Stomach (tissue), 4 donors: ENCODE results near the gene SF3B2.

Experiments used
- CTCF ChIP-seq, 7 experiments: fragments of 450-650 bp in 4 of 7; fragments of 200-600 bp in 3 of 7; sonication (generic) in 3 of 7; IDR thresholded peaks; one replicate each; pipeline ENCODE4 v1.5.1; 2016 to 2019; ENCODE audit warnings: antibody characterized with exemption in 7 of 7, control low read depth in 2 of 7, mild to moderate bottlenecking in 1 of 7
- POLR2A ChIP-seq, 4 donors: fragments of 450-650 bp; IDR thresholded peaks; one replicate each; pipeline ENCODE4 v1.6.1; 2016; ENCODE audit warnings: antibody characterized with exemption in 4 of 4, control low read depth in 2 of 4, mild to moderate bottlenecking in 1 of 4, moderate library complexity in 1 of 4
- POLR2AphosphoS5 ChIP-seq, 3 donors: sonication (generic); formaldehyde crosslinking; IDR thresholded peaks; one replicate each; pipeline ENCODE4 v1.6.1; 2016; ENCODE audit warnings: antibody characterized with exemption in 3 of 3

- TF ChIP-seq CTCF (IDR thresholded peaks at IDR 0.05) (no peak), POLR2AphosphoS5 (IDR thresholded peaks at IDR 0.05) (no peak), POLR2A (IDR thresholded peaks at IDR 0.05) (no peak)
Observed at GRCh38 chr11:66008468-66009101, 43.6 kb upstream of the SF3B2 start.
